HG02943 (cell line): ENCODE data around the gene GPR158.
"Not testable (repeated sequence)": the region's sequence is repeated elsewhere in the genome, so short reads cannot be mapped to it uniquely, and the experiment has no call there.

ENCODE experiments used
- ATAC-seq: cut with Tn5 transposase; IDR thresholded peaks from one replicate; pipeline ENCODE4 v1.9.1; 2021; ENCODE audit warnings: mild to moderate bottlenecking, low read depth, moderate library complexity; ENCODE audit not compliant: unreplicated experiment

GPR158 gene

GRCh38 chr10:25296324-25296723 lies 121.5 kb downstream of the GPR158 start:
- ATAC-seq: no peak

DNA sequence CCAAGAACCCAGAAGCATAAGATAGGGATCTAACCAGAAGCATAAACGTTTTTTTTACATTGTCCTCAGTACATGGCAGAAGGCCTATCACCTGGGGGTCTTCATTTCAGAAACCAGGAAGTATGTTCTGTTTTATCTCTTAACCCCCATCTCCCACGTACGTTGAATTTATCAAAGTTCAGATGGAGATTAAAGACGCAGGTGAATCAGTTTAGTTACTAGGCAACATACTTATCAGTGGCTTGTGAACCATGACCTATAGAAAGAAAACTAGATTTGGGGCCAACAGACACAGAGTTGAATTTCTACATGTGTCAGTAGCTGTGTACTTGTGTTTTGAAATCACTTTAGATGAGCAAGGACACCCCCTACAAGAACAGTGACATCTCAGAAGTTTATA lies 122.7 kb downstream of the GPR158 start:
- no peak for ATAC-seq

- ATAC-seq: no peak
Measured at GRCh38 chr10:25300073-25300472, 125.3 kb downstream of the GPR158 start.

GRCh38 chr10:25304606-25305005 lies 129.8 kb downstream of the GPR158 start:
- no peak for ATAC-seq

GRCh38 chr10:25306386-25306785 lies 131.6 kb downstream of the GPR158 start:
- ATAC-seq: no peak

- ATAC-seq: no peak
Measured at GRCh38 chr10:25308278-25308677, 133.5 kb downstream of the GPR158 start.

GRCh38 chr10:25317596-25318211 lies 142.9 kb downstream of the GPR158 start:
- not testable (repeated sequence) for ATAC-seq

DNA sequence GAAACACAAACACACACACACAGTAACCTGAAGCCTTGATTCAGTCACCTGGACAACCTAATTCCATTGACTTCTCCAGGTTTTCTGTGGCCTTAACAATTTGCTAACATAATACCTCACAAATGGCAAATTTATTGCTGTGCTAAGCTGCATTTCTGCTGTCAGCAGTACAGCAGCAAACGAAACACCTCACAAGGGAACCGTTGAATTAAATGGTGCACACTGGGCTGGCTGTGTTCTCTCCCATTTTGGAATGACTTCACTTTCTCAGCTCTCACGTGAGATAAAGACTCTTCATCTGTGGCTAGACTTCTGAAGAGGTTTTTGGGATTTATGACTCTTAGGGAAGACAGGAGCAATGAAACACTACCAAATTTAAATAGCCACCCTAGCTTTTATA lies 152.5 kb downstream of the GPR158 start:
- no peak for ATAC-seq

DNA sequence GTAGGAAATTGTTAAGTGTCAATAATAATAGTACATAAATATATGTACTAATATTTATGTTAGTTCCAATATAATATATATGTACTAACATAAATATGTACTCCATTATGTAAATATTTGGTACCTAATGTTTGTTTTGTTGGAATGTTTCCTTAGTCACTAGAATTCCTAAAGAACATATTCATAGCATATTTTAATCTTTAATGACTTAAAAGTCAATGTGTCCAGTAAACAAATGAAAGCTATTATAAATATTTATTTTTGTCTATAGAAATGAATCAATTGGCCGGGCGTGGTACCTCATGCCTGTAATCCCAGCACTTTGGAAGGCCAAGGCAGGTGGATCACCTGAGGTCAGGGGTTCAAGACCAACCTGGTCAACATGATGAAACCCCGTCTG lies 153.6 kb downstream of the GPR158 start:
- ATAC-seq: no peak

DNA sequence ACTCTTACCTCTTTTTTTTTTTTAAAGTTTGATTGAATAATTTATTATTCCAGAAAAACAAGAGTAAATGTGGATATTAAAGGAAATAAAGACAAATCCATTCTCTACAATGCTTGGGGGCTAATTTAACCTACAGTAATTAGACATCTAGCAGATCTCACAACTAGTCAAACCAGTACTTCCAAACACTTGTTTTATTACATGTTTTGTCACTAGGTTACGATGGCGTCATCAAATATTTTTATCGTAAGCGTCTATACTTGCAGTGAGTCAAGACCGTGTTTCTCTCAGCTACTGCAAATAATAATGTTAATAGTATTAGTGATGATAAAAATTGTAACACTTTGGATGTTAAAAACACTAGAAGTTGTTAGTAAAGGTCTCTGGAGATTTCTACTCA lies 154.8 kb downstream of the GPR158 start:
- ATAC-seq: not testable (repeated sequence)

DNA sequence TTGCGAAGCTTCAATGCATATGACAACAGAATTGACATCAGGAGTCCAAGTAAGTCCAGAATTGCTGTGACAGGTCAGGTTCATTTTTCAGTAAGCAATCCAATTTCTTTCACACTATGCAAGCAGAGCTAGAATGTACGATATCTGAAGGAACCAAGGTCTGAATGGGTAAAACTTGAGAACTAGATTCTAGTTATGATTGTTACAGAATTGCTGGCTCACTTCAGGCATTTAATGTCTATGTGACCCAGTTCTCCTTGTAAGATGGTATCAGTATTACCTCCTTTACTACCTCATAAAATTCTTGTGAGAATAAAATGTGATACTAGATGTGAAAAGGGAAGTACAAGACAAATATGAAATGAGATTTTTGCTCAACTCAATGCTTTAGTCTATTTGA lies 159.6 kb downstream of the GPR158 start:
- no peak for ATAC-seq

GRCh38 chr10:25336330-25336729 lies 161.5 kb downstream of the GPR158 start:
- ATAC-seq: no peak

GRCh38 chr10:25338271-25338670 lies 163.5 kb downstream of the GPR158 start:
- ATAC-seq: no peak

- no peak for ATAC-seq
Measured at GRCh38 chr10:25339966-25340365, 165.2 kb downstream of the GPR158 start.

DNA sequence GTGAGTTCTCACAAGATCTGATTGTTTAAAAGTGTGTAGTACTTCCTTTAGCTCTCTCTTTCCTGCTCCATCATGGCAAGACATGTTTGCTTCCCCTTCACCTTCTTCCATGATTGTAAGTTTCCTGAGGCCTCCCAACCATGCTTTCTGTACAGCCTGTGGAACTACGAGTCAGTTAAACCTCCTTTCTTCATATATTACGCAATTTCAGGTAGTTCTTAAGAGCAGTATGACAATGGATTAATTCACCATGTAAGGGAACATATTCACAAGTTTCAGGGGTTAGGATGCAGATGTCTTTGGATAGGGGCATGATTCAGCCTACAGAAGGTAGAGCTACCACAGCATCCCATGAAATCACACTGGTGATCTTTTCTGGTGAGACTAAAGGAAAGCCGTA lies 174.7 kb downstream of the GPR158 start:
- ATAC-seq: no peak

DNA sequence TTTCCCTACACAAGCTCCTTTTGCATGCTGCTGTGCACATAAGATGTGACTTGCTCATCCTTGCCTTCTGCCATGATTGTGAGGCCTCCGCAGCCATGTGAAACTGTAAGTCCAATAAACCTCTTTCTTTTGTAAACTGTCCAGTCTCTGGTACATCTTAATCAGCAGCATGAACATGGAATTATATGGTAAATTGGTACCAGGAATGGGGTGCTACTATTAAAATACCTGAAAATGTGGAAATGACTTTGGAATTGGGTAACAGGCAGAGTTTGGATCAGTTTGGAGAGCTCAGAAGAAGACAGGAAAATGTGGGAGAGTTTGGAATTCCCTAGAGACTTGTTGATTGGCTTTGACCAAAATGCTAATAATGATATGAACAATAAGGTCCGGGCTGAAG lies 181.8 kb downstream of the GPR158 start:
- ATAC-seq: no peak

GRCh38 chr10:25357269-25357668 lies 182.5 kb downstream of the GPR158 start:
- ATAC-seq: no peak

DNA sequence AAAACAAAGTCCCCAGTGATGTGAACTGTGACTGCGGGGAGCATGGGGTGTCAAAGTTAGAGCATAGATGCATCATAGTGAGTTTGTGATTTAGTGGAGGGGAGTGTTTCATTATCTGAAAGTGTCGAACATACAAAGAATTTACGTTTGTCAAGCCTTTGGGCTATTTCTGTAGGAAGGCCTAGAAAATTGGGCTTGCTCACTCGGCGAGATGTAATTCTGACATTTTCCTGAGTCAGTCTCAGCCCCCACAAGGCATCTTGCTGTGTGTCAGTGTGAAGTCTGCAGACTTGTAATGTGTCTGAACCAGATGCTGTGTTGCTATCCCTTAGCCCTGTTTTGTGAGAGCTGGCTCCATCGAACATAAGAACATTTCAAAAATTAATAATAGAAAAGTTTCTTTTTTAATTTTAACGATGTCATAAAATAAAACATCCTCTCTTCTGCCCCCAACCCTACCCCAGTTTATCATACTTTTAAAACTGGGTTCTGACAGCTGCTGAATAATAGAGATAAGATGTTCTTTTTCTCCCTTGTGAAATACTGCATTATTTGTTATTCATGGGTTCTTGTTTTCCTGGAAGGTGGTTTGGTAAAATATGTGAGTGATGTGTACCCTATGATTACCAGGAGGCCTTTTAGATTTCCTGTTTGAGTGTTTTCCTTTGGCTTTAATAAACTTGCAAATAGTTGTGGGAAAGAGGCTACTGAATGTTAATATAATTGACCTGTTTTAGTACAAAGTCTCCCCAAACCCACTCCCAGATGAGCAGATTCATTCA lies 207.4 kb downstream of the GPR158 start:
- no peak for ATAC-seq

DNA sequence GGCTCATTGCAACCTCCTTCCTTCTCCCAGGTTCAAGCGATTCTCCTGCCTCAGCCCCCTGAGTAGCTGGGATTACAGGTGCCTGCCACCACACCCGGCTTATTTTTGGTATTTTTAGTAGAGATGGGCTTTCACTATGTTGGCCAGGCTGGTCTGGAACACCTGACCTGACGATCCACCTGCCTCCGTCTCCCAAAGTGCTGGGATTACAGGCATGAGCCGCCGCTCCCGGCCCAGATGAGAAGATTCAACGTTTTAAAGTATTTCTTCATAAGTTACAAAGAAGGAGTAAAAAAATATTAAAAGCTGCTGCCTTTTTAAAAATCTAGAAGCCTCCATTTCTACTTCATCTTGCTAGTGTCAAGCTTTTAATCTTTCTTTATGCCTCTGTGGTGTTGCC lies 208.1 kb downstream of the GPR158 start:
- not testable (repeated sequence) for ATAC-seq

GRCh38 chr10:25383686-25384085 lies 208.9 kb downstream of the GPR158 start:
- no peak for ATAC-seq

DNA sequence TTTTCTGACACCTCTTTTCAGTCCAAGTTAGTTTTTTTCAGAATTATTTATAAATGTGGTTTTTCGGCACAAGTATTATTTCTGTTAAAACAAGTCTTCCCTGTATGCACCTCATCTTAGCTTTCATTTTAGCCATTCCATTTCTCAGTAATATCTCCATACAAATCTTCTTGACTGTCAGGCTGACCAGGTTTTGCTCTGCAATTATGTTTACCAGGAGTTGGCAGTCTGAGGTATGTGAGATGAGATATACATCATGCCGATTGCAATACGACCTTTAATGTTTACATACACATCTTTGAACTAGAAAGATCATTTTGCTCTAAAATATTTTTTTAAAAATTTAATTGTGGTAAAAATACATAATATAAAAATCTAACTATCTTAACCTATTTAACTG lies 209.8 kb downstream of the GPR158 start:
- no peak for ATAC-seq

GRCh38 chr10:25388188-25388861 lies 213.5 kb downstream of the GPR158 start:
- no peak for ATAC-seq
